GM12875 (cell line): Measurements from ENCODE around the gene ADK.

Source experiments
- H3K4me3 ChIP-seq: one replicate; pipeline ENCODE4 v1.5.1; 2011; ENCODE audit warnings: low read depth, low read length, control low read depth
- TF ChIP-seq, protein P1 (sequence below): IDR thresholded peaks from 2 replicates; pipeline ENCODE4 v1.5.1; 2011; ENCODE audit warnings: low read depth, mild to moderate bottlenecking, control low read depth, inconsistent platforms, low read length, moderate library complexity, borderline replicate concordance; ENCODE audit not compliant: insufficient read depth

The ADK gene

DNA sequence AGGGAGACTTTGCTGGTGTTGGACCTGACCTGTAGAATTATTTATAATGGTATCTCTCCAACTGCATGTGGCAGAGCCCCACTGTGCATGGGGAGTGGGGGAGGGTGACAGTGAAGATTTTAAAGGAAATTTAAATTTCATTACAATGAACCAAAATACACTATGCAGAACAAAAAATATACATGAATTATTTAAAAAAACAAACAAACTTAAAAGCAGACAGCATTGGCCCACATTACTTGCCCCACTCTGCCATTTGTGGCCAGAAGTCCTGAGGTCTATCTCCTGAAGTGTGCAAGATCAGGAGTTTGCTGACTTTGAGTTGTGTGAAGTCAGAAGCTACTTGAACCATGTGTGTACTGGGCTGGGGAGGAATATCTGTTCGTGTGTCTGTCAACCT, 40.9 kb upstream of the ADK start:
- no peak overlapping the region for H3K4me3 ChIP-seq
- TF ChIP-seq, protein P1, sequence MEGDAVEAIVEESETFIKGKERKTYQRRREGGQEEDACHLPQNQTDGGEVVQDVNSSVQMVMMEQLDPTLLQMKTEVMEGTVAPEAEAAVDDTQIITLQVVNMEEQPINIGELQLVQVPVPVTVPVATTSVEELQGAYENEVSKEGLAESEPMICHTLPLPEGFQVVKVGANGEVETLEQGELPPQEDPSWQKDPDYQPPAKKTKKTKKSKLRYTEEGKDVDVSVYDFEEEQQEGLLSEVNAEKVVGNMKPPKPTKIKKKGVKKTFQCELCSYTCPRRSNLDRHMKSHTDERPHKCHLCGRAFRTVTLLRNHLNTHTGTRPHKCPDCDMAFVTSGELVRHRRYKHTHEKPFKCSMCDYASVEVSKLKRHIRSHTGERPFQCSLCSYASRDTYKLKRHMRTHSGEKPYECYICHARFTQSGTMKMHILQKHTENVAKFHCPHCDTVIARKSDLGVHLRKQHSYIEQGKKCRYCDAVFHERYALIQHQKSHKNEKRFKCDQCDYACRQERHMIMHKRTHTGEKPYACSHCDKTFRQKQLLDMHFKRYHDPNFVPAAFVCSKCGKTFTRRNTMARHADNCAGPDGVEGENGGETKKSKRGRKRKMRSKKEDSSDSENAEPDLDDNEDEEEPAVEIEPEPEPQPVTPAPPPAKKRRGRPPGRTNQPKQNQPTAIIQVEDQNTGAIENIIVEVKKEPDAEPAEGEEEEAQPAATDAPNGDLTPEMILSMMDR, result no peak

DNA sequence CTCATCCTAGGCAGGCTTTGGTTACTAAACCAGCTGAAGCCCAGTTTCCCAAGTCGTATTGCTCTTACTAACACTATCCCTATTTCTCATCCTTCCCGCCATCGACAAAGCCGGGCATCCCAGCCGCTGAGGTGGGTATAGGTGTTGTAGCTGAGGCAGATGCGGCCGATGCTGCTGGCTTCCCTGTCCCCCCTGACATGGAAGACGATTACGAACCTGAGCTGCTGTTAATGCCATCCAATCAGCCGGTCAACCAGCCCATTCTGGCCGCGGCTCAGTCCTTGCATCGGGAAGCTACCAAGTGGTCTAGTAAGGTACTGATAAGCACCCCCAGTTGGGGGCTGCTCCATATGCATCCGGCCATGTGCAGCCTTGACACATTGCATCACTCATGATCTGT, 39.2 kb upstream of the ADK start:
- TF ChIP-seq, protein P1, result no peak
- H3K4me3 ChIP-seq, result no peak overlapping the region

DNA sequence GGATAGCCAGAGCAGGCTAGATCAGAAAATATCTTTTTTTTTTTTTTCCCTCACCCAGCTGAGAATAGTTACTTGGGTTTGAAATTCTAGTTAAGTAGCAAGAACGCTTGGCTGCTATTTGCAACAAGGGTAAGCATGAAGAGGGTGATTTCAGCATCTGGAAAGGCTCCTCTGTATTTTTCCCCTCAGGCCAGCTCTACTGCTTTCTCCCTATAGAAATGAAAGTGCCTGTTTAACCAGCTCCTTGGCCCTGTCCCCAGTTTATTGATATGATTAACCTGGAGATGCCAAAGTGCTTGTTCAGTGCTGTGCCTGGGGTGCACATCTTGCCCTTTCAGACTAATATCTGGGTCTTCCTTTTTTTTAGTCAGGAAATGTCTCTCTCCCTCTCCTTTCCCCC, 37.5 kb upstream of the ADK start:
- H3K4me3 ChIP-seq, result no peak overlapping the region
- TF ChIP-seq, protein P1, result no peak

DNA sequence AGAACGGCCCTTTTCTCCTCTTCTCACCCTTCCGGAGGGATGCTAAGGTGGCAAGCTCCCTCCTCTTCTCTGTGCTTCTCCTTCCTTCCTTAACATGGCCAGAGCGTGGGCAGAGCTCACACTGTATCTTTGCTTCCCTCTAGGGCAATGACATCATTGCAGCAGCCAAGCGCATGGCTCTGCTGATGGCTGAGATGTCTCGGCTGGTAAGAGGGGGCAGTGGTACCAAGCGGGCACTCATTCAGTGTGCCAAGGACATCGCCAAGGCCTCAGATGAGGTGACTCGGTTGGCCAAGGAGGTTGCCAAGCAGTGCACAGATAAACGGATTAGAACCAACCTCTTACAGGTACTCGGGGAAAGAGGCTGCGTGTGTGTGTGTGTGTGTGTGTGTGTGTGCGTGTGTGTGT, 37.0 kb upstream of the ADK start:
- TF ChIP-seq, protein P1, result no peak
- no peak overlapping the region for H3K4me3 ChIP-seq

DNA sequence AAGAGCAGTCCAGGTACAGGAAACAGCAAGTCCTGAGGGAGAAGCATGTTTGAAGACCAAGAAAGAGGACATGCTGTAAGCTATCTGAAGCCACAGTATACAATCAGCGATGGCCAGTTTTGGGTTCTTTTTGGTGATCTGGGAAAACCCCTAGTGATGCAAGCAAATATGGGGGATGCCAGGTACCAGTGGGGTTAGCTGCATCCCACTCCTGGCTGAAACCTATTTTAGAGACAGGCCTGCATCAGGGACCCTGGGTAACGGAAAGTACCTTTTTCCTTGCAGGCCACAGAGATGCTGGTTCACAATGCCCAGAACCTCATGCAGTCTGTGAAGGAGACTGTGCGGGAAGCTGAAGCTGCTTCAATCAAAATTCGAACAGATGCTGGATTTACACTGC, 33.3 kb upstream of the ADK start:
- TF ChIP-seq, protein P1, result no peak
- H3K4me3 ChIP-seq, result no peak overlapping the region

DNA sequence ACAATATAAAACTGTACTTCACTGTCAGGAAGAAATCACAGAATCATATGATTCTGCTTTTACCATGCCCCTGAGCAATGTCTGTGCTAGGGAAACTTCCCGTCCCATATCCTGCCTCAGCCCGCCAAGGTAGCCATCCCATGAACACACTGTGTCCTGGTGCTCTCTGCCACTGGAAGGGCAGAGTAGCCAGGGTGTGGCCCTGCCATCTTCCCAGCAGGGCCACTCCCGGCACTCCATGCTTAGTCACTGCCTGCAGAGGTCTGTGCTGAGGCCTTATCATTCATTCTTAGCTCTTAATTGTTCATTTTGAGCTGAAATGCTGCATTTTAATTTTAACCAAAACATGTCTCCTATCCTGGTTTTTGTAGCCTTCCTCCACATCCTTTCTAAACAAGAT, 32.2 kb upstream of the ADK start:
- TF ChIP-seq, protein P1, result no peak
- no peak overlapping the region for H3K4me3 ChIP-seq

DNA sequence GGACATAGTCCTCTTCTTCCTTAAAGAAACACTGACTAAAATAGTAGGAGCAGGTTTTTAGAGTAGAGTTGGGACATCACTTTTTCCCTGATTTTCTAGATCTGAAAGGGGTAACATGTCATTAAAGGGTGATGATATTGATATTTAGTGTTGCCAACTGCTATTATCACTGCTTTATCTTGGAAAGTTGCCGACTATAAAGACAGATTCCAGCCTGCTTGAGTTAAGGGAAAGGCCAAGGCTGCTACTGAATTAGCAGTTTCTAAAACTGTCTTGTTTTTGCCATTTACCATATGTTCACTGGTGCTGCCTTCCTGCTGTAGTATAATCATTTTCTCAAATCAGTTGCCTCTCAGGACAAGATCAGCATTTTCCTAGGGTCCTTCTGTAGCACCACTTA, 30.1 kb upstream of the ADK start:
- TF ChIP-seq, protein P1, result no peak
- H3K4me3 ChIP-seq, result no peak overlapping the region
